Chondrocyte (in vitro differentiated cells): Measurements from ENCODE around the gene KAZALD1. TPM values are rescaled to one million over a fixed set of nuclear protein-coding genes. Genes with fewer than 3 reads are reported as not detected.

Experiments
- DNase-seq: peaks from one replicate; pipeline ENCODE4 v3.0.0; 2021; ENCODE audit warnings: mixed read lengths, low spot score
- H3K27ac Mint-ChIP-seq: one replicate; pipeline ENCODE4 v1.8.0; 2021; ENCODE audit warnings: mild to moderate bottlenecking, moderate library complexity, mixed read lengths; ENCODE audit not compliant: unreplicated experiment
- H3K27me3 Mint-ChIP-seq: 2 replicates; pipeline ENCODE4 v1.8.0; 2021; ENCODE audit warnings: low read depth, mixed read lengths
- H3K36me3 Mint-ChIP-seq: 2 replicates; pipeline ENCODE4 v1.8.0; 2021; ENCODE audit warnings: low read depth, mixed read lengths
- H3K4me1 Mint-ChIP-seq: 2 replicates; pipeline ENCODE4 v1.8.0; 2021; ENCODE audit warnings: low read depth, mild to moderate bottlenecking, mixed read lengths
- H3K4me3 Mint-ChIP-seq: one replicate; pipeline ENCODE4 v1.8.0; 2021; ENCODE audit warnings: mild to moderate bottlenecking, moderate library complexity, mixed read lengths; ENCODE audit not compliant: unreplicated experiment
- H3K9me3 Mint-ChIP-seq: 2 replicates; pipeline ENCODE4 v1.8.0; 2021; ENCODE audit warnings: low read depth, mixed read lengths
- total RNA-seq: library from RNA; stranded (reverse); gene quantifications from 3 replicates; pipeline ENCODE4 v1.2.1, GENCODE V29; 2021
- TF ChIP-seq, protein P1 (sequence below): fragments of 200-600 bp; sonication (generic); IDR thresholded peaks from 2 replicates; pipeline ENCODE4 v1.5.0; 2021; ENCODE audit warnings: antibody characterized with exemption, mild to moderate bottlenecking, moderate library complexity

Gene KAZALD1
- total RNA-seq, 1 donor from 2014 or later = 18.9 TPM

- TF ChIP-seq, protein P1, sequence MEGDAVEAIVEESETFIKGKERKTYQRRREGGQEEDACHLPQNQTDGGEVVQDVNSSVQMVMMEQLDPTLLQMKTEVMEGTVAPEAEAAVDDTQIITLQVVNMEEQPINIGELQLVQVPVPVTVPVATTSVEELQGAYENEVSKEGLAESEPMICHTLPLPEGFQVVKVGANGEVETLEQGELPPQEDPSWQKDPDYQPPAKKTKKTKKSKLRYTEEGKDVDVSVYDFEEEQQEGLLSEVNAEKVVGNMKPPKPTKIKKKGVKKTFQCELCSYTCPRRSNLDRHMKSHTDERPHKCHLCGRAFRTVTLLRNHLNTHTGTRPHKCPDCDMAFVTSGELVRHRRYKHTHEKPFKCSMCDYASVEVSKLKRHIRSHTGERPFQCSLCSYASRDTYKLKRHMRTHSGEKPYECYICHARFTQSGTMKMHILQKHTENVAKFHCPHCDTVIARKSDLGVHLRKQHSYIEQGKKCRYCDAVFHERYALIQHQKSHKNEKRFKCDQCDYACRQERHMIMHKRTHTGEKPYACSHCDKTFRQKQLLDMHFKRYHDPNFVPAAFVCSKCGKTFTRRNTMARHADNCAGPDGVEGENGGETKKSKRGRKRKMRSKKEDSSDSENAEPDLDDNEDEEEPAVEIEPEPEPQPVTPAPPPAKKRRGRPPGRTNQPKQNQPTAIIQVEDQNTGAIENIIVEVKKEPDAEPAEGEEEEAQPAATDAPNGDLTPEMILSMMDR = no peak
- DNase-seq = peak; percentile 68
- Mint-ChIP-seq H3K9me3 (no peaks in the 10 kb centered on the region), H3K27me3 (peaks cover 5% of the 10 kb centered on the region), H3K36me3 (no peaks in the 10 kb centered on the region), H3K4me1 (peaks cover 35% of the 10 kb centered on the region), H3K4me3 (no peak overlapping the region), H3K27ac (peak overlapping the region; percentile 70)
These were observed 46.7 kb upstream of the KAZALD1 start for GRCh38 chr10:101014966-101015581.

DNA sequence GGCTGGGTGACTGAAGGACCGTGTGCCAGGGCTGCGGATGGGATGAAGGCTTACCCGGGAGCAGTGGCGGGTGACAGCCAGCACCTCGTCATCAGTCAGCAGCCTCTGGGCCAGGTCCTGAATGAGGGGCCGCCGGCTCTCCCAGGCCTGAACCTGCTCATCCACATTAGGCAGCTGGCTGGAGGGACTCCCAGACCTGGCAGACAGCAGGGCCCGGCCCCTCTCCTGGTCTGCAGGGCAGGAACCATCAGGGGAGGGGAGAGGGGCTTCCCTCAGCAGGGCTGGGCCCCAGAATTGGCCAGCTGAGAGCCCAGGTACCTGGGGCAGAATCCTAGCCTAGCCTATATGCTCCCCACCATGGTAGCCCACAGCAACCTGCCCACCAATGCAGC, 46.2 kb upstream of the KAZALD1 start:
- Mint-ChIP-seq H3K27me3 (peaks cover 5% of the 10 kb centered on the region), H3K36me3 (no peaks in the 10 kb centered on the region)

DNA sequence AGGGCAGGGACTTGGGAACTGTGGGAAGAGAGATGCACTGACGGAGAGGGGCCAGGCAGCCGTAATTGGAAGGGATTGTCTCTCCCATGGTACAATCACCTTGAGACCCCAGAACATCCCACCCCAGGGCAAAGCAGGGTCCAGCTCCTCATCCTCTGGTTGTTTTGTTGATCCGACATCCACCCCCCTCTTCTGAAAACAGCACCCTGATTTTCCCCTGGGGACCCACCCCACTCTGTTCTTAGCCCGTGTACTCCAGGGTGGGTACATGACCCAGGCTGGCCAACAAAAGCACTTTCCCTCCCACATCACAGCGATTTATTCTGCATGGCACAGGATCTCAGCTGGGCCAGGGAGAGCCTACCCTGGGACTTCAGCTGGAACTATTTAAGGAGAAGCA, 45.0 kb upstream of the KAZALD1 start:
- peaks cover 35% of the 10 kb centered on the region for H3K4me1 Mint-ChIP-seq
- peaks cover 5% of the 10 kb centered on the region for H3K27me3 Mint-ChIP-seq
- H3K9me3 Mint-ChIP-seq = no peaks in the 10 kb centered on the region

More for the DNA sequence above, 46.2 kb upstream of the KAZALD1 start:
- Mint-ChIP-seq H3K4me1 (peaks cover 35% of the 10 kb centered on the region), H3K9me3 (no peaks in the 10 kb centered on the region), H3K4me3 (no peak overlapping the region), H3K27ac (peak overlapping the region; percentile 70)
- peak; percentile 75 for DNase-seq
- TF ChIP-seq, protein P1 = no peak

GRCh38 chr10:101018118-101018599, 43.6 kb upstream of the KAZALD1 start:
- no peaks in the 10 kb centered on the region for H3K36me3 Mint-ChIP-seq
- DNase-seq = peak; percentile 68
- no peak overlapping the region for H3K4me3 Mint-ChIP-seq
- H3K27ac Mint-ChIP-seq = no peak overlapping the region
- TF ChIP-seq, protein P1 = no peak
- H3K4me1 Mint-ChIP-seq = peaks cover 25% of the 10 kb centered on the region
- H3K27me3 Mint-ChIP-seq = peaks cover 5% of the 10 kb centered on the region
- H3K9me3 Mint-ChIP-seq = no peaks in the 10 kb centered on the region

More for the DNA sequence above, 45.0 kb upstream of the KAZALD1 start:
- Mint-ChIP-seq H3K27ac (no peak overlapping the region), H3K36me3 (no peaks in the 10 kb centered on the region), H3K4me3 (no peak overlapping the region)
- TF ChIP-seq, protein P1 = no peak
- DNase-seq = peak; percentile 68

GRCh38 chr10:101018600-101019439, 43.0 kb upstream of the KAZALD1 start:
- DNase-seq = peak; percentile 93
- Mint-ChIP-seq H3K36me3 (no peaks in the 10 kb centered on the region), H3K4me3 (no peak overlapping the region), H3K9me3 (no peaks in the 10 kb centered on the region), H3K27ac (no peak overlapping the region), H3K4me1 (peaks cover 21% of the 10 kb centered on the region), H3K27me3 (peaks cover 5% of the 10 kb centered on the region)
- TF ChIP-seq, protein P1 = peak; percentile 87
